K562 (cell line): ENCODE results near the gene ST3GAL5. TPM values are rescaled to one million over a fixed set of nuclear protein-coding genes. Genes with fewer than 3 reads are reported as not detected.

Experiments
- ATF2 ChIP-seq: sonication (generic); formaldehyde crosslinking; IDR thresholded peaks from 2 replicates; pipeline ENCODE4 v1.8.1; 2022; ENCODE audit warnings: missing genetic modification reagents
- GTF3C2 ChIP-seq: IDR thresholded peaks from 3 replicates; pipeline ENCODE4 v1.6.1; 2011; ENCODE audit warnings: borderline replicate concordance, mild to moderate bottlenecking, moderate library complexity; ENCODE audit not compliant: insufficient read length; ENCODE audit errors: extremely low read depth
- MAFF ChIP-seq: IDR thresholded peaks from 2 replicates; pipeline ENCODE4 v1.6.1; 2012; ENCODE audit warnings: low read length, improper control_type of control experiment
- MEIS2 ChIP-seq: fragments of 450-650 bp; IDR thresholded peaks from 2 replicates; pipeline ENCODE4 v1.6.1; 2014; ENCODE audit warnings: mild to moderate bottlenecking; ENCODE audit not compliant: partially characterized antibody
- PHF21A ChIP-seq: fragments of 450-650 bp; IDR thresholded peaks from 2 replicates; pipeline ENCODE4 v1.6.1; 2017; ENCODE audit warnings: low read depth, borderline replicate concordance
- SMARCC2 ChIP-seq: fragments of 450-650 bp; IDR thresholded peaks from 2 replicates; pipeline ENCODE4 v1.6.1; 2017; ENCODE audit warnings: antibody characterized with exemption, moderate library complexity, mild to moderate bottlenecking, low read depth
- TCF7L2 ChIP-seq: fragments of 150-350 bp; IDR thresholded peaks from 2 replicates; pipeline ENCODE4 v1.6.1; 2016; ENCODE audit warnings: low read depth, mild to moderate bottlenecking, low read length, moderate library complexity
- ZNF184 ChIP-seq: sonication (generic); formaldehyde crosslinking; IDR thresholded peaks from 2 replicates; pipeline ENCODE4 v1.5.0; 2020; ENCODE audit warnings: missing genetic modification reagents
- ZNF274 ChIP-seq: IDR thresholded peaks from 2 replicates; pipeline ENCODE4 v1.6.1; 2011; ENCODE audit warnings: low read depth, mild to moderate bottlenecking, low read length, moderate library complexity, borderline replicate concordance
- ZNF449 ChIP-seq: fragments of 250-450 bp; sonication (Bioruptor Pico); IDR thresholded peaks from 2 replicates; pipeline ENCODE4 v1.8.0; 2022; ENCODE audit warnings: moderate library complexity, mild to moderate bottlenecking, inconsistent platforms
- polyA plus RNA-seq, 8 experiments: library from polyadenylated mRNA; depleted of rRNA in 4 of 8; stranded (reverse) in 5 of 8; unstranded in 3 of 8; fragments of >200 nt; fragmentation: Nextera tagmentation in 2 of 8; fragmentation: Illumina TruSeq in 1 of 8; extraction: Ambion mirVana in 2 of 8; extraction: Trizol in 1 of 8; gene quantifications; 2 replicates each; pipeline versions ENCODE4 v1.2.1 to v1.2.3, GENCODE V29; 2011 to 2014; ENCODE audit warnings: inconsistent platforms in 1 of 8, missing spikeins in 1 of 8
- total RNA-seq, 7 experiments: library from RNA; depleted of rRNA in 6 of 7; stranded (reverse); fragments of >200 nt in 6 of 7; fragmentation: Illumina TruSeq in 2 of 7; extraction: Trizol in 2 of 7; gene quantifications; 2 replicates each; pipeline versions ENCODE4 v1.2.1 to v1.2.3, GENCODE V29; 2011 to 2021; ENCODE audit warnings: low replicate concordance in 1 of 7
- TF ChIP-seq, protein P1 (sequence below): sonication (generic); formaldehyde crosslinking; IDR thresholded peaks from 2 replicates; pipeline ENCODE4 v1.8.0; 2022; ENCODE audit warnings: mild to moderate bottlenecking, missing genetic modification reagents
- TF ChIP-seq, protein P2 (sequence below): fragments of 450-650 bp; conservative IDR thresholded peaks from 2 replicates; pipeline ENCODE4 v1.6.1; 2016; ENCODE audit warnings: missing genetic modification characterization, low read depth, mild to moderate bottlenecking, missing compliant biosample characterization, moderate library complexity
- TF ChIP-seq, protein P3 (sequence below): sonication (generic); formaldehyde crosslinking; IDR thresholded peaks from 2 replicates; pipeline ENCODE4 v1.8.0; 2022; ENCODE audit warnings: mild to moderate bottlenecking, missing genetic modification reagents

ST3GAL5 gene
- total and polyA plus RNA-seq, 9 of the 15 experiments (the other 6 are each of a cell fraction or from before 2014, with no cell fraction given) = 1.6 to 10.0 (median 4.2) TPM

DNA sequence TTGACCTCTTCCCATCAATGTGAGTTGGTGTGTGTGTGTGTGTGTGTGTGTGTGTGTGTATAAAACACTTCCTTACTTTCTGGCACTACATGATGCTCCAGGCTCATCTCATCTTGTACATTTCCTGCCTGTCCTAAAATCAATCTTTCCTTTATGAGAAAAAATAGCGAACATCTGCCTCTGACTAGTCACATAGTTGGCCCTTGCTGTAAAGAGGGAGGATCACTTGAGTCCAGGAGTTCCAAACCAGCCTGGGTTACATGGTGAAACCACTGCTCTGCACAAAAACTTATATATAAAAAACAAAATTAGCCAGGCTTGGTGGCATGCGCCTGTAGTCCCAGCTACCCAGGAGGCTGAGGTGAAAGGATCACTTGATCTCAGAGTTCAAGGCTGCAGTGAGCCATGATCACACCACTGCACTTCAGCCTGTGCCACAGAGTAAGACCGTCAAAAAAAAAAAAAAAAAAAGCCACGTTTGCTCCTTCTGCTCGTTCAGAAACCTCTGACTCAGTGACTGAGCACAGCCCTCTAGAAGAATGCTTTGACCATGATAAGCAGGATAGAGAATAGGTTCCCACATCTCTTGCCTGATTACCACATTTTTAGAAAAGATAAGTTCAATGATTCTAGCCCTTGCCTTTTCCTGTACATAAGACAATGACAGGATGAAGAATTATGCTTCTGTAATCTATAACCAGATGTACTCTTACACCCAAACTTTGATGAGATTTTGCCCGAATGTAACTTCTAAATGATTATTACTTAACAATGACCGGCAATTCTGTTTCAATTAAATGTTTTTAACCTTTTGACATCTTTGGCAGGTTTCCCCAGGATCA, 45.2 kb upstream of the ST3GAL5 start (continued):
- TF ChIP-seq ZNF274 (no peak), SMARCC2 (peak; percentile 97), MEIS2 (peak; percentile 100), GTF3C2 (no peak), MAFF (0 out of 2 replicates have a peak, but pooled peaks have one; percentile 46), ZNF184 (CRISPR knock-in tag) (no peak), PHF21A (no peak), ATF2 (CRISPR knock-in tag) (no peak), ZNF449 (CRISPR knock-in tag) (0 out of 2 replicates have a peak, but pooled peaks have one; percentile 13), TCF7L2 (no peak)
- TF ChIP-seq, protein P1, sequence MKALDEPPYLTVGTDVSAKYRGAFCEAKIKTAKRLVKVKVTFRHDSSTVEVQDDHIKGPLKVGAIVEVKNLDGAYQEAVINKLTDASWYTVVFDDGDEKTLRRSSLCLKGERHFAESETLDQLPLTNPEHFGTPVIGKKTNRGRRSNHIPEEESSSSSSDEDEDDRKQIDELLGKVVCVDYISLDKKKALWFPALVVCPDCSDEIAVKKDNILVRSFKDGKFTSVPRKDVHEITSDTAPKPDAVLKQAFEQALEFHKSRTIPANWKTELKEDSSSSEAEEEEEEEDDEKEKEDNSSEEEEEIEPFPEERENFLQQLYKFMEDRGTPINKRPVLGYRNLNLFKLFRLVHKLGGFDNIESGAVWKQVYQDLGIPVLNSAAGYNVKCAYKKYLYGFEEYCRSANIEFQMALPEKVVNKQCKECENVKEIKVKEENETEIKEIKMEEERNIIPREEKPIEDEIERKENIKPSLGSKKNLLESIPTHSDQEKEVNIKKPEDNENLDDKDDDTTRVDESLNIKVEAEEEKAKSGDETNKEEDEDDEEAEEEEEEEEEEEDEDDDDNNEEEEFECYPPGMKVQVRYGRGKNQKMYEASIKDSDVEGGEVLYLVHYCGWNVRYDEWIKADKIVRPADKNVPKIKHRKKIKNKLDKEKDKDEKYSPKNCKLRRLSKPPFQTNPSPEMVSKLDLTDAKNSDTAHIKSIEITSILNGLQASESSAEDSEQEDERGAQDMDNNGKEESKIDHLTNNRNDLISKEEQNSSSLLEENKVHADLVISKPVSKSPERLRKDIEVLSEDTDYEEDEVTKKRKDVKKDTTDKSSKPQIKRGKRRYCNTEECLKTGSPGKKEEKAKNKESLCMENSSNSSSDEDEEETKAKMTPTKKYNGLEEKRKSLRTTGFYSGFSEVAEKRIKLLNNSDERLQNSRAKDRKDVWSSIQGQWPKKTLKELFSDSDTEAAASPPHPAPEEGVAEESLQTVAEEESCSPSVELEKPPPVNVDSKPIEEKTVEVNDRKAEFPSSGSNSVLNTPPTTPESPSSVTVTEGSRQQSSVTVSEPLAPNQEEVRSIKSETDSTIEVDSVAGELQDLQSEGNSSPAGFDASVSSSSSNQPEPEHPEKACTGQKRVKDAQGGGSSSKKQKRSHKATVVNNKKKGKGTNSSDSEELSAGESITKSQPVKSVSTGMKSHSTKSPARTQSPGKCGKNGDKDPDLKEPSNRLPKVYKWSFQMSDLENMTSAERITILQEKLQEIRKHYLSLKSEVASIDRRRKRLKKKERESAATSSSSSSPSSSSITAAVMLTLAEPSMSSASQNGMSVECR (CRISPR knock-in tag) = no peak
- TF ChIP-seq, protein P2, sequence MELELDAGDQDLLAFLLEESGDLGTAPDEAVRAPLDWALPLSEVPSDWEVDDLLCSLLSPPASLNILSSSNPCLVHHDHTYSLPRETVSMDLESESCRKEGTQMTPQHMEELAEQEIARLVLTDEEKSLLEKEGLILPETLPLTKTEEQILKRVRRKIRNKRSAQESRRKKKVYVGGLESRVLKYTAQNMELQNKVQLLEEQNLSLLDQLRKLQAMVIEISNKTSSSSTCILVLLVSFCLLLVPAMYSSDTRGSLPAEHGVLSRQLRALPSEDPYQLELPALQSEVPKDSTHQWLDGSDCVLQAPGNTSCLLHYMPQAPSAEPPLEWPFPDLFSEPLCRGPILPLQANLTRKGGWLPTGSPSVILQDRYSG = 0 out of 2 replicates have a peak, but pooled peaks have one; percentile 67
- TF ChIP-seq, protein P3, sequence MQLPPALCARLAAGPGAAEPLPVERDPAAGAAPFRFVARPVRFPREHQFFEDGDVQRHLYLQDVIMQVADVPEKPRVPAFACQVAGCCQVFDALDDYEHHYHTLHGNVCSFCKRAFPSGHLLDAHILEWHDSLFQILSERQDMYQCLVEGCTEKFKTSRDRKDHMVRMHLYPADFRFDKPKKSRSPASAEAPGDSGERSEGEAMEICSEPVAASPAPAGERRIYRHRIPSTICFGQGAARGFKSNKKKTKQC (CRISPR knock-in tag) = no peak
